Adrenal gland (tissue), 19 donors: ENCODE results near the gene DIPK2B. TPM values are rescaled to one million over a fixed set of nuclear protein-coding genes. Genes with fewer than 3 reads are reported as not detected.

ENCODE experiments used
- DNase-seq, 7 donors: peaks; one replicate each; pipeline ENCODE4 v3.0.0-alpha.2; 2019 to 2020
- H3K27ac ChIP-seq, 5 donors: fragments of 200-600 bp; sonication (generic) in 4 of 5; 1 replicate in 3 of 5; 2 replicates in 2 of 5; pipeline versions ENCODE4 v1.5.1 to v1.8.0; 2016 to 2020; ENCODE audit warnings: mild to moderate bottlenecking in 1 of 5
- H3K27me3 ChIP-seq: fragments of 200-600 bp; 2 replicates; pipeline ENCODE4 v1.8.0; 2021
- H3K36me3 ChIP-seq, 2 donors: fragments of 200-600 bp; replicated peaks in 1 of 2; 1 replicate in 1 of 2; 2 replicates in 1 of 2; pipeline versions ENCODE4 v1.5.1 to v1.8.0; 2018 to 2022
- H3K4me1 ChIP-seq, 2 donors: fragments of 200-600 bp; replicated peaks in 1 of 2; 1 replicate in 1 of 2; 2 replicates in 1 of 2; pipeline versions ENCODE4 v1.5.1 to v1.8.0; 2018 to 2021
- H3K4me3 ChIP-seq, 4 donors: fragments of 200-600 bp; sonication (generic) in 3 of 4; one replicate each; pipeline ENCODE4 v1.5.1; 2016 to 2018
- H3K9me3 ChIP-seq, 3 donors: fragments of 200-600 bp; sonication (generic) in 1 of 3; replicated peaks in 1 of 3; 1 replicate in 2 of 3; 2 replicates in 1 of 3; pipeline versions ENCODE4 v1.5.1 to v1.8.0; 2016 to 2021
- POLR2A ChIP-seq, 2 donors: fragments of 450-650 bp; IDR thresholded peaks; one replicate each; pipeline ENCODE4 v1.6.1; 2017; ENCODE audit warnings: antibody characterized with exemption in 2 of 2, mild to moderate bottlenecking in 2 of 2, moderate library complexity in 1 of 2
- WGBS, 4 donors: extraction: QIAGEN DNeasy Blood & Tissue Kit in 2 of 4; methylation state at CpG; one replicate each; pipeline versions ENCODE4 v1.1.5 to v1.1.7; 2013 to 2017; 5-methylcytosine and 5-hydroxymethylcytosine counted together
- intact Hi-C, 2 donors: fragments of 100-400 bp; cut with DNase I; formaldehyde crosslinking; loops; one replicate each; pipeline versions ENCODE4 v1.14.1 to v1.15.0; 2022 to 2023
- long read RNA-seq, 10 donors: library from polyadenylated mRNA in 3 of 10; unstranded in 2 of 10; stranded (forward) in 1 of 10; transcript quantifications; one replicate each; pipeline ENCODE4 v2.0.0 and lab custom pipeline, GENCODE V29; 2021 to 2026
- polyA plus RNA-seq, 3 donors: library from polyadenylated mRNA; stranded (reverse); fragments of 200-250 nt in 2 of 3; fragments of 350-450 nt in 1 of 3; fragmentation: Illumina TruSeq in 1 of 3; extraction: RNeasy Lipid Tissue Mini Kit (QIAGEN cat#74804) in 1 of 3; gene quantifications; one replicate each; pipeline ENCODE4 v1.2.3, GENCODE V29; 2013 to 2014
- total RNA-seq, 9 donors: library from RNA; depleted of rRNA in 4 of 9; stranded (reverse); fragments of >200 nt in 4 of 9; fragments of 120-200 nt in 1 of 9; fragmentation: NEBNext Ultra II Directional in 1 of 9; extraction: Animal tissue kit (Norgen Biotek cat#: 25700) in 1 of 9; gene quantifications; one replicate each; pipeline versions ENCODE4 v1.1.0 to v1.2.4, GENCODE V29; 2013 to 2023
- TF ChIP-seq, protein P1 (sequence below), 6 experiments: fragments of 450-650 bp in 4 of 6; fragments of 200-600 bp in 2 of 6; sonication (generic) in 1 of 6; IDR thresholded peaks; 1 replicate in 5 of 6; 2 replicates in 1 of 6; pipeline versions ENCODE4 v1.5.1 to v1.8.0; 2016 to 2021; ENCODE audit warnings: antibody characterized with exemption in 6 of 6, mild to moderate bottlenecking in 2 of 6, moderate library complexity in 1 of 6
- donor health status: healthy with polysubstance abuse.
- donor health status: Bipolar disorder and iron deficiency.
- donor health status: DM: yes; HTN: yes; CAD: no.
- donor health status: DM: no; HTN: no; CAD: no.
- donor health status: DM: no; HTN: no; CAD: no.
- donor health status: DM: yes; HTN: yes; CAD: no.

The DIPK2B gene, protein sequence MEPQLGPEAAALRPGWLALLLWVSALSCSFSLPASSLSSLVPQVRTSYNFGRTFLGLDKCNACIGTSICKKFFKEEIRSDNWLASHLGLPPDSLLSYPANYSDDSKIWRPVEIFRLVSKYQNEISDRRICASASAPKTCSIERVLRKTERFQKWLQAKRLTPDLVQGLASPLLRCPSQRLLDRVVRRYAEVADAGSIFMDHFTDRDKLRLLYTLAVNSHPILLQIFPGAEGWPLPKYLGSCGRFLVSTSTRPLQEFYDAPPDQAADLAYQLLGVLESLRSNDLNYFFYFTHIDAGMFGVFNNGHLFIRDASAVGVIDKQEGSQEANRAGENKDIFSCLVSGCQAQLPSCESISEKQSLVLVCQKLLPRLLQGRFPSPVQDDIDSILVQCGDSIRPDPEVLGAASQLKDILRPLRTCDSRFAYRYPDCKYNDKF
- 10 to 100 TPM in 6 of 9 donors, 1 to 10 TPM in 3; 3.5 to 14.4 (median 11.5) TPM for total RNA-seq
- polyA plus RNA-seq, result 10 to 100 TPM in 2 of 3 donors, 1 to 10 TPM in 1; 5.4 to 13.7 (median 12.3) TPM
- long read RNA-seq, donor 1, result 0 reads
- long read RNA-seq, donor 2, full-length matches to known transcripts, result 1 of 1 reads
- long read RNA-seq, donor 2, partial matches to known transcripts, result 0 of 1 reads
- long read RNA-seq, donor 2, other reads (novel, unspliced or antisense), result 0 of 1 reads
- long read RNA-seq, donor 3, full-length matches to known transcripts, result 3 of 3 reads
- long read RNA-seq, donor 3, partial matches to known transcripts, result 0 of 3 reads
- long read RNA-seq, donor 3, other reads (novel, unspliced or antisense), result 0 of 3 reads
- long read RNA-seq, donor 4, transcript CXorf36-201 (3 exons, 2,513 nt), result major isoform, 7 of 9 reads
- long read RNA-seq, donor 4, partial matches to known transcripts, result 0 of 9 reads
- long read RNA-seq, donor 4, other reads (novel, unspliced or antisense), result 2 of 9 reads
- long read RNA-seq, donor 5, full-length matches to known transcripts, result 8 of 12 reads
- long read RNA-seq, donor 5, partial matches to known transcripts, result 0 of 12 reads
- long read RNA-seq, donor 5, other reads (novel, unspliced or antisense), result 4 of 12 reads
- long read RNA-seq, donor 6, partial matches to known transcripts, result 1 of 3 reads
- long read RNA-seq, donor 6, other reads (novel, unspliced or antisense), result 2 of 3 reads
- long read RNA-seq, donor 7, partial matches to known transcripts, result 0 of 2 reads
- long read RNA-seq, donor 7, other reads (novel, unspliced or antisense), result 0 of 2 reads
- long read RNA-seq, donor 8, full-length matches to known transcripts, result 4 of 4 reads
- long read RNA-seq, donor 8, partial matches to known transcripts, result 0 of 4 reads
- long read RNA-seq, donor 8, other reads (novel, unspliced or antisense), result 0 of 4 reads
- long read RNA-seq, donor 9, result 0 reads
- long read RNA-seq, donor 10, result 0 reads

DNA sequence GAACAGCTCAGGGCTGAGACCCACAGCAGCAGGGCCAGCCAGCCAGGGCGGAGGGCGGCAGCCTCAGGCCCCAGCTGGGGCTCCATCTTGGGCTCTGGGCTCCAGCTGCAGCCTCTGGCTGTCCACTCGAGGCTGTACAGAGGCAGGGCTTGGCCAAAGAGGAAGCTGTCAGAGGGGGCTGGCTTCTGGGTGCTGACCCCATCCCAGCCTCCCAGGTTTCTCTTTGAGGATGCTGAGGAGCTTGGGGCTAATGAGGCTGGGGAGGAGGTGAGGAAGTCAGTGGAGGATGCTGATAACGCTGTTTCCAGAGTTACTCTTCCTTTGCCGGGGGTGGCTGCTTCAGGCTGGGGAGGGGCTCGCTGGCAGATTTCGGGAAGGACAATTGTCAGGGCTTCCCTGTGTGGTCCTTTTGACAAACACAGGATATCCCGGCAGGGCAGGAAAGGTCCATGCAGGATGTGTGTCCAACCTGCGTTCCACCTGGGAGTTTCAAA is at the start of gene DIPK2B:
TSS of gene DIPK2B (minus strand) at position 136 of the 494 bp plus-strand sequence. CDS start at position 86, 50 bp downstream.
- WGBS, 4 donors, result 46 to 72% (median 56%) methylated on average over 8 to 9 of the region's 9 CpGs
- DNase-seq, result peak; percentile 13 to 56 (median 24)

DNA sequence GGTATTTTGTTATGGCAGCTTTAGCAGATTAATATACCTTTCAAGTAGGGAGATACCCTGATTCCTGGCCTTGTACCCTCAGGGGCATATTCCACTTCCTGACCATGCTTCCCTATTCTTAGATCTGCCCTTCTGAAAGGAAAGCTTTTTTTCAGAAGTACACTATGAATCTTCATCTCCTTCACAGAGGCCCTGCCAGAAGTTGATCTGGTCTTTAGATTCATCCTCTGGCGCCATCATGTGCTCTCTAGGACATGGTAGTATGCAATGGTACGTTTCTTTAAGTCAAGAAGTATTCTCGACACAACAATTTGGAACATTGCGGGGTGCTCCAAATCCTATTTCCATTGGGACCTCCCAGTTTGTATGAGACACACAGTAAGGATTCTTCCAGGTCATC is 39.6 kb upstream of the DIPK2B start:
- Histone ChIP-seq H3K27ac (no peak overlapping the region), H3K36me3 (no peaks in the 10 kb centered on the region), H3K4me3 (no peak overlapping the region), H3K27me3 (peaks cover 13% of the 10 kb centered on the region), H3K9me3 (no peaks in the 10 kb centered on the region), H3K4me1 (no peaks in the 10 kb centered on the region)
- TF ChIP-seq, protein P1, sequence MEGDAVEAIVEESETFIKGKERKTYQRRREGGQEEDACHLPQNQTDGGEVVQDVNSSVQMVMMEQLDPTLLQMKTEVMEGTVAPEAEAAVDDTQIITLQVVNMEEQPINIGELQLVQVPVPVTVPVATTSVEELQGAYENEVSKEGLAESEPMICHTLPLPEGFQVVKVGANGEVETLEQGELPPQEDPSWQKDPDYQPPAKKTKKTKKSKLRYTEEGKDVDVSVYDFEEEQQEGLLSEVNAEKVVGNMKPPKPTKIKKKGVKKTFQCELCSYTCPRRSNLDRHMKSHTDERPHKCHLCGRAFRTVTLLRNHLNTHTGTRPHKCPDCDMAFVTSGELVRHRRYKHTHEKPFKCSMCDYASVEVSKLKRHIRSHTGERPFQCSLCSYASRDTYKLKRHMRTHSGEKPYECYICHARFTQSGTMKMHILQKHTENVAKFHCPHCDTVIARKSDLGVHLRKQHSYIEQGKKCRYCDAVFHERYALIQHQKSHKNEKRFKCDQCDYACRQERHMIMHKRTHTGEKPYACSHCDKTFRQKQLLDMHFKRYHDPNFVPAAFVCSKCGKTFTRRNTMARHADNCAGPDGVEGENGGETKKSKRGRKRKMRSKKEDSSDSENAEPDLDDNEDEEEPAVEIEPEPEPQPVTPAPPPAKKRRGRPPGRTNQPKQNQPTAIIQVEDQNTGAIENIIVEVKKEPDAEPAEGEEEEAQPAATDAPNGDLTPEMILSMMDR (IDR thresholded peaks at IDR 0.05), result no peak
- TF ChIP-seq POLR2A (IDR thresholded peaks at IDR 0.05), result no peak
- no peak for DNase-seq
- 71 to 91% (median 81%) methylated on average over 4 of the region's 4 CpGs for WGBS, 4 donors
- intact Hi-C loops, result no loop called here

More for the DNA sequence above, at the start of gene DIPK2B:
- Histone ChIP-seq H3K27me3 (peaks cover 37% of the 10 kb centered on the region), H3K27ac (peak within 1 kb of the TSS in 1 of 5 donors; percentile 34), H3K4me3 (no peak within 1 kb of the TSS), H3K4me1 (no peaks in the 10 kb centered on the region), H3K36me3 (no peaks in the 10 kb centered on the region), H3K9me3 (no peaks in the 10 kb centered on the region)
- intact Hi-C loops, result no loop called here
- TF ChIP-seq, protein P1 (IDR thresholded peaks at IDR 0.05), result no peak
- no peak for TF ChIP-seq POLR2A (IDR thresholded peaks at IDR 0.05)

DNA sequence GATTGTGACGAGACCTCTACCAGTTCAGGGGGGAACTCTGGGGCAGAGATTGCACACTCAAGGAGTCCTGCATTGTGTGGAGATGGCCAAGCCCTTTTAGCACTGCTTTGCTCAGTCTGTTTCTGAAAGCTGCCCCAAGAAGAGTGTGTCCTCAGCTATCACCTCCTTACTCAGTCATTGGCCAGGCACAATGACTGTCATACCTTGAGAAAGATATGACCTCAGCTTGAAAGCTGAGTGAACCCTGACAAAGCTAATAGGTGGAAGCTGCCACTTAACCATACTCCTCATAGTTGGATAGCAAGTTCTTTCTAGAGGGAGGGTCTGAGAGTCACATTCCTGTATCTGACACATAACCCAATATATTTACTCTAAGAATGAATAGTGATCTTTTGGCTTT is 37.8 kb upstream of the DIPK2B start:
- H3K27ac ChIP-seq, result no peak overlapping the region
- H3K4me1 ChIP-seq, result no peaks in the 10 kb centered on the region
- intact Hi-C loops, result no loop called here
- H3K36me3 ChIP-seq, result no peaks in the 10 kb centered on the region
- H3K27me3 ChIP-seq, result peaks cover 13% of the 10 kb centered on the region
- DNase-seq, result no peak
- 53 to 65% methylated on average over 1 of the region's 1 CpG; no CpG with 5 or more reads in 2 of the 4 donors for WGBS, 4 donors
- no peak overlapping the region for H3K4me3 ChIP-seq
- H3K9me3 ChIP-seq, result no peaks in the 10 kb centered on the region
- TF ChIP-seq, protein P1 (IDR thresholded peaks at IDR 0.05), result no peak
- TF ChIP-seq POLR2A (IDR thresholded peaks at IDR 0.05), result no peak
